NT2/D1 (cell line): ENCODE measurements around the gene CHCHD6.

Experiments
- SUZ12 ChIP-seq: IDR thresholded peaks from 2 replicates; pipeline ENCODE4 v1.6.1; 2011; ENCODE audit not compliant: insufficient read length, insufficient read depth; ENCODE audit errors: extremely low read depth
- YY1 ChIP-seq: IDR thresholded peaks from 2 replicates; pipeline ENCODE4 v1.6.1; 2011; ENCODE audit not compliant: insufficient read length, insufficient read depth
- ZNF274 ChIP-seq: IDR thresholded peaks from 2 replicates; pipeline ENCODE4 v1.6.1; 2011; ENCODE audit warnings: mild to moderate bottlenecking, low read depth, low read length

- TF ChIP-seq ZNF274 (no peak), SUZ12 (no peak), YY1 (no peak)
These were observed 290.7 kb downstream of the CHCHD6 start for GRCh38 chr3:126994661-126995245.
